RWPE2 (cell line): ENCODE measurements around the gene CATSPERB.

Source experiments
- ATAC-seq: fragments of 200-7000 bp; cut with Tn5 transposase; 3 replicates; pipeline ENCODE4 v1.9.1; 2021; ENCODE audit warnings: low read depth
- DNase-seq: peaks from one replicate; pipeline ENCODE4 v3.0.0-alpha.2; 2020; ENCODE audit warnings: low spot score
- H3K27ac ChIP-seq: fragments of 450-650 bp; 2 replicates; pipeline ENCODE4 v1.5.1; 2017; ENCODE audit warnings: mild to moderate bottlenecking; ENCODE audit not compliant: poor library complexity, severe bottlenecking
- H3K27me3 ChIP-seq: fragments of 250-450 bp; sonication (Bioruptor Pico); 2 replicates; pipeline ENCODE4 v1.5.1; 2021; ENCODE audit warnings: mild to moderate bottlenecking, moderate library complexity; ENCODE audit not compliant: insufficient read depth, poor library complexity, severe bottlenecking
- H3K36me3 ChIP-seq: fragments of 250-450 bp; sonication (Bioruptor Pico); 2 replicates; pipeline ENCODE4 v1.5.1; 2020; ENCODE audit warnings: low read depth, mild to moderate bottlenecking, moderate library complexity
- H3K4me1 ChIP-seq: fragments of 250-450 bp; sonication (Bioruptor Pico); 2 replicates; pipeline ENCODE4 v1.5.1; 2021; ENCODE audit warnings: mild to moderate bottlenecking, moderate library complexity; ENCODE audit not compliant: insufficient read depth, poor library complexity, severe bottlenecking
- H3K4me3 ChIP-seq: fragments of 250-450 bp; sonication (Bioruptor Pico); 2 replicates; pipeline ENCODE4 v1.5.1; 2021; ENCODE audit warnings: mild to moderate bottlenecking, moderate library complexity; ENCODE audit not compliant: severe bottlenecking
- H3K9me3 ChIP-seq: fragments of 250-450 bp; sonication (Bioruptor Pico); 2 replicates; pipeline ENCODE4 v1.5.1; 2021; ENCODE audit warnings: mild to moderate bottlenecking, moderate library complexity; ENCODE audit not compliant: severe bottlenecking
- TF ChIP-seq, protein P1 (sequence below): fragments of 450-650 bp; IDR thresholded peaks from one replicate; pipeline ENCODE4 v1.5.1; 2017; ENCODE audit warnings: mild to moderate bottlenecking, moderate library complexity; ENCODE audit not compliant: poor library complexity, severe bottlenecking

CATSPERB gene

GRCh38 chr14:91582761-91583160, 149.1 kb downstream of the CATSPERB start:
- TF ChIP-seq, protein P1, sequence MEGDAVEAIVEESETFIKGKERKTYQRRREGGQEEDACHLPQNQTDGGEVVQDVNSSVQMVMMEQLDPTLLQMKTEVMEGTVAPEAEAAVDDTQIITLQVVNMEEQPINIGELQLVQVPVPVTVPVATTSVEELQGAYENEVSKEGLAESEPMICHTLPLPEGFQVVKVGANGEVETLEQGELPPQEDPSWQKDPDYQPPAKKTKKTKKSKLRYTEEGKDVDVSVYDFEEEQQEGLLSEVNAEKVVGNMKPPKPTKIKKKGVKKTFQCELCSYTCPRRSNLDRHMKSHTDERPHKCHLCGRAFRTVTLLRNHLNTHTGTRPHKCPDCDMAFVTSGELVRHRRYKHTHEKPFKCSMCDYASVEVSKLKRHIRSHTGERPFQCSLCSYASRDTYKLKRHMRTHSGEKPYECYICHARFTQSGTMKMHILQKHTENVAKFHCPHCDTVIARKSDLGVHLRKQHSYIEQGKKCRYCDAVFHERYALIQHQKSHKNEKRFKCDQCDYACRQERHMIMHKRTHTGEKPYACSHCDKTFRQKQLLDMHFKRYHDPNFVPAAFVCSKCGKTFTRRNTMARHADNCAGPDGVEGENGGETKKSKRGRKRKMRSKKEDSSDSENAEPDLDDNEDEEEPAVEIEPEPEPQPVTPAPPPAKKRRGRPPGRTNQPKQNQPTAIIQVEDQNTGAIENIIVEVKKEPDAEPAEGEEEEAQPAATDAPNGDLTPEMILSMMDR: no peak
- H3K27ac ChIP-seq: no peak overlapping the region
- no peak for DNase-seq

GRCh38 chr14:91580876-91581577, 150.9 kb downstream of the CATSPERB start:
- no peak overlapping the region for H3K27ac ChIP-seq
- DNase-seq: no peak
- H3K36me3 ChIP-seq: no peaks in the 10 kb centered on the region
- H3K9me3 ChIP-seq: peaks cover 6% of the 10 kb centered on the region
- no peaks in the 10 kb centered on the region for H3K27me3 ChIP-seq
- peak; percentile 27; the same call in 1 of the 3 replicates for ATAC-seq
- no peaks in the 10 kb centered on the region for H3K4me1 ChIP-seq
- TF ChIP-seq, protein P1: no peak
- no peak overlapping the region for H3K4me3 ChIP-seq

More at GRCh38 chr14:91582761-91583160, 149.1 kb downstream of the CATSPERB start:
- peaks cover 6% of the 10 kb centered on the region for H3K9me3 ChIP-seq
- H3K4me3 ChIP-seq: no peak overlapping the region
- no peaks in the 10 kb centered on the region for H3K4me1 ChIP-seq
- H3K27me3 ChIP-seq: no peaks in the 10 kb centered on the region
- no peak for ATAC-seq
- no peaks in the 10 kb centered on the region for H3K36me3 ChIP-seq

DNA sequence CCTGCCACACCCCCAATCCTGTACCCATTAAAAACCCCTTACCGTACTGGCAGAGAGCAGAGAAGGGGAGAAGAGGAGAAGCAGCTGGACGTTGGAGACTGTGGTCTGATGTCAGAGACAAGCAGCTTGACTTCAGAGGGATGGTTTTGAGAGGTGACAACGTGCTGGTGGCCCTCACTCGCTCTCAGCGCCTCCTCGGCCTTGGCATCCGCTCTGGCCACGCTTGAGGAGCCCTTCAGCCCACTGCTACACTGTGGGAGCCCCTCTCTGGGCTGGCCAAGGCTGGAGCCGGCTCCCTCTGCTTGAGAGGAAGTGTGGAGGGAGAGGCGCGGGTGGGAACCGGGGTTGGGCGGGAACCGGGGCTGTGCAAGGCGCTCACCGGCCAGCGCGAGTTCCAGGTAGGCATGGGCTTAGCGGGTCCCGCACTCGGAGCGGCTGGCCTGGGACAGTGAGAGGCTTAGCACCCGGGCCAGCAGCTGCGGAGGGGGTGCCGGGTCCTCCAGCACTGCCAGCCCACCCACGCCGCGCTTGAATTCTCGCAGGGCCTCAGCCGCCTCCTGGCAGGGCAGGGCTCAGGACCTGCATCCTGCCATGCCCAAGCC, 154.2 kb downstream of the CATSPERB start:
- H3K9me3 ChIP-seq: no peaks in the 10 kb centered on the region
- no peak overlapping the region for H3K4me3 ChIP-seq
- H3K27ac ChIP-seq: no peak overlapping the region
- no peaks in the 10 kb centered on the region for H3K36me3 ChIP-seq
- TF ChIP-seq, protein P1: no peak
- no peaks in the 10 kb centered on the region for H3K4me1 ChIP-seq
- DNase-seq (no peak), ATAC-seq (no peak)
- peaks cover 14% of the 10 kb centered on the region for H3K27me3 ChIP-seq

- TF ChIP-seq, protein P1: no peak
- no peak for ATAC-seq
- H3K4me3 ChIP-seq: no peak overlapping the region
- no peaks in the 10 kb centered on the region for H3K4me1 ChIP-seq
- peaks cover 14% of the 10 kb centered on the region for H3K27me3 ChIP-seq
- no peaks in the 10 kb centered on the region for H3K9me3 ChIP-seq
- DNase-seq: no peak
- H3K27ac ChIP-seq: no peak overlapping the region
- no peaks in the 10 kb centered on the region for H3K36me3 ChIP-seq
Measured at GRCh38 chr14:91575469-91576208, 156.2 kb downstream of the CATSPERB start.
